Hepatocyte (in vitro differentiated cells): ENCODE results near the gene B4GALNT4. TPM values are rescaled to one million over a fixed set of nuclear protein-coding genes. Genes with fewer than 3 reads are reported as not detected.

ENCODE experiments used
- DNase-seq: peaks from one replicate; pipeline ENCODE4 v3.0.0-alpha.2; 2016; ENCODE audit warnings: low spot score
- H2AFZ ChIP-seq: fragments of 200-600 bp; sonication (generic); 2 replicates; pipeline ENCODE4 v1.6.0; 2016; ENCODE audit warnings: antibody characterized with exemption, mild to moderate bottlenecking
- H3K27ac ChIP-seq: fragments of 200-600 bp; sonication (generic); 2 replicates; pipeline ENCODE4 v1.5.1; 2016; ENCODE audit warnings: mild to moderate bottlenecking
- H3K27me3 ChIP-seq: fragments of 200-600 bp; sonication (generic); 2 replicates; pipeline ENCODE4 v1.6.1; 2016
- H3K36me3 ChIP-seq: fragments of 200-600 bp; sonication (generic); replicated peaks from 2 replicates; pipeline ENCODE4 v1.5.1; 2016; ENCODE audit warnings: low read depth; ENCODE audit not compliant: insufficient read depth
- H3K4me1 ChIP-seq: fragments of 200-600 bp; sonication (generic); 2 replicates; pipeline ENCODE4 v1.5.1; 2016; ENCODE audit warnings: mild to moderate bottlenecking, moderate library complexity; ENCODE audit not compliant: insufficient read depth
- H3K4me2 ChIP-seq: fragments of 200-600 bp; sonication (generic); 2 replicates; pipeline ENCODE4 v1.6.0; 2016
- H3K4me3 ChIP-seq: fragments of 200-600 bp; sonication (generic); 2 replicates; pipeline ENCODE4 v1.5.1; 2016; ENCODE audit warnings: mild to moderate bottlenecking
- H3K79me2 ChIP-seq: fragments of 200-600 bp; sonication (generic); 2 replicates; pipeline ENCODE4 v1.6.0; 2017; ENCODE audit warnings: mild to moderate bottlenecking
- H3K9me2 ChIP-seq: fragments of 200-600 bp; sonication (generic); replicated peaks from 2 replicates; pipeline ENCODE4 v1.6.0; 2017; ENCODE audit warnings: mild to moderate bottlenecking; ENCODE audit not compliant: insufficient read depth
- H3K9me3 ChIP-seq: fragments of 200-600 bp; sonication (generic); 2 replicates; pipeline ENCODE4 v1.5.1; 2016; ENCODE audit warnings: low read depth, mild to moderate bottlenecking
- H4K20me1 ChIP-seq: fragments of 200-600 bp; sonication (generic); 2 replicates; pipeline ENCODE4 v1.6.0; 2016; ENCODE audit warnings: mild to moderate bottlenecking; ENCODE audit not compliant: insufficient read depth, poor library complexity, severe bottlenecking
- CTCF ChIP-seq: fragments of 200-600 bp; sonication (generic); IDR thresholded peaks from 2 replicates; pipeline ENCODE4 v1.5.1; 2016; ENCODE audit warnings: antibody characterized with exemption, mild to moderate bottlenecking; ENCODE audit not compliant: poor library complexity
- EZH2 ChIP-seq: fragments of 200-600 bp; sonication (generic); IDR thresholded peaks from 2 replicates; pipeline ENCODE4 v1.6.1; 2016; ENCODE audit warnings: antibody characterized with exemption, mild to moderate bottlenecking, borderline replicate concordance
- EZH2phosphoT487 ChIP-seq: fragments of 200-600 bp; sonication (generic); IDR thresholded peaks from one replicate; pipeline ENCODE4 v1.6.1; 2018; ENCODE audit warnings: antibody characterized with exemption, mild to moderate bottlenecking, low read depth, moderate library complexity; ENCODE audit not compliant: unreplicated experiment, severe bottlenecking
- WGBS: methylation state at CpG from one replicate; pipeline ENCODE4 v1.1.6; 2016; ENCODE audit warnings: low lambda C conversion rate; ENCODE audit errors: missing lambda C conversion rate; 5-methylcytosine and 5-hydroxymethylcytosine counted together
- polyA plus RNA-seq: library from polyadenylated mRNA; unstranded; fragments of >200 nt; fragmentation: Nextera tagmentation; extraction: Ambion mirVana; gene quantifications from 2 replicates; pipeline ENCODE4 v1.2.1, GENCODE V29; 2016
- total RNA-seq: library from RNA; depleted of rRNA; stranded (reverse); fragments of >200 nt; gene quantifications from 2 replicates; pipeline ENCODE4 v1.2.3, GENCODE V29; 2014

The B4GALNT4 gene
- total and polyA plus RNA-seq, 2 experiments from 2014 or later = 30.0 to 38.8 TPM

GRCh38 chr11:373716-374551, 4.6 kb downstream of the B4GALNT4 start:
- TF ChIP-seq EZH2 = no peak
- Histone ChIP-seq H3K4me3 (no peak overlapping the region), H3K9me2 (no peaks in the 10 kb centered on the region), H3K4me2 (no peak overlapping the region), H4K20me1 (peaks cover 8% of the 10 kb centered on the region), H3K4me1 (peaks cover 5% of the 10 kb centered on the region), H3K9me3 (no peaks in the 10 kb centered on the region), H2AFZ (no peak overlapping the region), H3K79me2 (peaks cover 5% of the 10 kb centered on the region), H3K27me3 (no peaks in the 10 kb centered on the region), H3K36me3 (no peaks in the 10 kb centered on the region), H3K27ac (no peak overlapping the region)
- 97% methylated on average over 23 of the region's 23 CpGs for WGBS
- no peak for DNase-seq

DNA sequence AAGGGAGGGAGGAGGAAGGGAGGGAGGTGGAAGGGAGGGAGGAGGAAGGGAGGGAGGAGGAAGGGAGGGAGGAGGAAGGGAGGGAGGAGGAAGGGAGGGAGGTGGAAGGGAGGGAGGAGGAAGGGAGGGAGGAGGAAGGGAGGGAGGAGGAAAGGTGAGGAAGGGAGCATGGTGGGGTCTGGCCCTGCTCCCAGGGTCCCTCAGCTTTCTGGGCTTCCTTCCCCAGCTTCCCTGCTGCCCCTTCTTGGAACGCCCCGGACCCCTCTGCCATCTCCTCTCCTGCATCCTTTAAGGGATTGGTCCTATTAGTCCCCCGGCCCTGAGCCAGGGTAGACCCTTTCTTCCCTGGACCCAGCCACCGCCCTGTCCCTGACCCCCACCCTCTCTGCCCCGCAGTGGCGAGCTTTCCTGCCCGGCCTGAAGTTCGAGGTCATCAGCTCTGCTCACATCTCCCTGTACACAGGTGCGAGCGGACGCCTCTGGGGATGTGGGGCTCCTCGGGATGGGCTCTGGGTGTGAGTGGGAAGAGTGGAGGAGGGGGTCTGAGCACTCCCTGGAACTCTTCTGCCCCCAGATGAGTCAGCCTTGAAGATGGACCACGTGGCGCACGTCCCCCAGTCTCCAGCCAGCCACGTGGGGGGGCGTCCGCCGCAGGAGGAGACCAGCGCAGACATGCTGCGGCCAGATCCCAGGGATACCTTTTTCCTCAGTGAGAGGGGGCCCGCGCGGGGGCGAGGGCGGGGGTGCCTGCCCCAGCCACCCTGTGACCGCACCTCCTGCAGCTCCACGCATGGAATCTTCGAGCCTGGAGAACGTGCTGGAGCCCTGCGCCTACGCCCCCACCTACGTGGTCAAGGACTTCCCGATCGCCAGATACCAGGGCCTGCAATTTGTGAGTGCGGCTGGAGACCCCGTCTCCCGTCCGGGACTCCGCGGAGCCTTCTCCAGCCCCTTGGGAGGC, 6.0 kb downstream of the B4GALNT4 start:
- TF ChIP-seq CTCF = no peak
- no peak for TF ChIP-seq EZH2
- no peak for TF ChIP-seq EZH2phosphoT487
- H3K27ac ChIP-seq = no peak overlapping the region
- H3K4me1 ChIP-seq = peaks cover 2% of the 10 kb centered on the region
- no peaks in the 10 kb centered on the region for H3K36me3 ChIP-seq
- no peak overlapping the region for H3K4me2 ChIP-seq
- 93% methylated on average over 17 of the region's 41 CpGs for WGBS
- no peaks in the 10 kb centered on the region for H3K27me3 ChIP-seq
- H3K79me2 ChIP-seq = peaks cover 2% of the 10 kb centered on the region
- H3K9me2 ChIP-seq = no peaks in the 10 kb centered on the region
- H2AFZ ChIP-seq = no peak overlapping the region
- no peaks in the 10 kb centered on the region for H3K9me3 ChIP-seq
- H3K4me3 ChIP-seq = no peak overlapping the region
- H4K20me1 ChIP-seq = peaks cover 8% of the 10 kb centered on the region
- no peak for DNase-seq

GRCh38 chr11:376531-377173, 7.4 kb downstream of the B4GALNT4 start:
- 100% methylated on average over 10 of the region's 70 CpGs for WGBS
- peaks cover 2% of the 10 kb centered on the region for H4K20me1 ChIP-seq
- no peak for DNase-seq

More at GRCh38 chr11:376531-377173, 7.4 kb downstream of the B4GALNT4 start:
- H3K9me3 ChIP-seq = no peaks in the 10 kb centered on the region
- H3K4me2 ChIP-seq = no peak overlapping the region
- TF ChIP-seq EZH2 (no peak), EZH2phosphoT487 (no peak), CTCF (no peak)
- H3K27ac ChIP-seq = no peak overlapping the region
- H3K4me1 ChIP-seq = no peaks in the 10 kb centered on the region
- H3K4me3 ChIP-seq = no peak overlapping the region
- no peaks in the 10 kb centered on the region for H3K79me2 ChIP-seq
- H3K27me3 ChIP-seq = no peaks in the 10 kb centered on the region
- H3K9me2 ChIP-seq = no peaks in the 10 kb centered on the region
- no peaks in the 10 kb centered on the region for H3K36me3 ChIP-seq
- no peak overlapping the region for H2AFZ ChIP-seq
